GM19397 (cell line): Measurements from ENCODE around the gene SLC12A7.
"Not testable (repeated sequence)": the region's sequence is repeated elsewhere in the genome, so short reads cannot be mapped to it uniquely, and the experiment has no call there.

ENCODE experiments used
- ATAC-seq: cut with Tn5 transposase; IDR thresholded peaks from one replicate; pipeline ENCODE4 v1.9.1; 2021; ENCODE audit warnings: mild to moderate bottlenecking, moderate library complexity; ENCODE audit not compliant: unreplicated experiment

The SLC12A7 gene

DNA sequence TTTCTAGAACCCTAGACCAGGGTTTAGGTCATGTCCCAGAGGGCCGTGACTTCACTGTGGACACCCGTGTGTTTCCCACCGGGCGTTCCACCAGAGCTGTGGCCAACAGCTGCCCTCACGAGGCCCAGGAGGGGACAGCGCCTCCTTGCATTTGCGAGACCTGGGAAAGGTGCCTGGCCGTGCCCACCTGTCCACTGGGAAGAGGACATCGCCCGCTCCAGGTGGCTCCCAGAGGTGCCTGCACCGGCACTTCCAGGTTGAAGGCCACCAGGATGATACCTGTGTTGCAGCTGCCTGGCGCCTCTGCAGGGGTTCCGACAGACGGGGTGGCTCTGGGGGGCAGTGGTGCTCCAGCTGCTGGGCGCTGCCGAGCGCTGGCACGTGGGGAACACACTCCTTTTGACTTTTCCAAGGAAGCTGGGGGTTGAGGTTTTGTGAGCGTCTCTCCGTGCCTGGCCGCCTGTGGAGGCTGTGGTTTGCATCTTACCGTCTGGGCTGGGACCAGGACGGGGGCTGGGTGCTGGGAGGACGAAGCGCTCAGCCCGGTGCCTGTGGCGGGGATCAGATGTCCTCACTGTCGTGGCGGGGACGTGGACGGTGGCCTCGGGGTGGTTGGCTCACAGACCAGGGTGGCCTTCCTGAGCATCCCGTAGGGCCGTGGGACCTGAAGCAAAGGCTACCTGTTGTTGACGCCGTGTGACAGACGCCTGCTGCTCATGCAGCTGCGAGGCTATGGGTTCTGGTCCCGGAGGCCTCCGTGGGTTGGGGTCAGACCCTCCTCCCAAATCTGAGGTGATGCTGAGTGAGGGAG lies 84.0 kb downstream of the SLC12A7 start:
- no peak for ATAC-seq

DNA sequence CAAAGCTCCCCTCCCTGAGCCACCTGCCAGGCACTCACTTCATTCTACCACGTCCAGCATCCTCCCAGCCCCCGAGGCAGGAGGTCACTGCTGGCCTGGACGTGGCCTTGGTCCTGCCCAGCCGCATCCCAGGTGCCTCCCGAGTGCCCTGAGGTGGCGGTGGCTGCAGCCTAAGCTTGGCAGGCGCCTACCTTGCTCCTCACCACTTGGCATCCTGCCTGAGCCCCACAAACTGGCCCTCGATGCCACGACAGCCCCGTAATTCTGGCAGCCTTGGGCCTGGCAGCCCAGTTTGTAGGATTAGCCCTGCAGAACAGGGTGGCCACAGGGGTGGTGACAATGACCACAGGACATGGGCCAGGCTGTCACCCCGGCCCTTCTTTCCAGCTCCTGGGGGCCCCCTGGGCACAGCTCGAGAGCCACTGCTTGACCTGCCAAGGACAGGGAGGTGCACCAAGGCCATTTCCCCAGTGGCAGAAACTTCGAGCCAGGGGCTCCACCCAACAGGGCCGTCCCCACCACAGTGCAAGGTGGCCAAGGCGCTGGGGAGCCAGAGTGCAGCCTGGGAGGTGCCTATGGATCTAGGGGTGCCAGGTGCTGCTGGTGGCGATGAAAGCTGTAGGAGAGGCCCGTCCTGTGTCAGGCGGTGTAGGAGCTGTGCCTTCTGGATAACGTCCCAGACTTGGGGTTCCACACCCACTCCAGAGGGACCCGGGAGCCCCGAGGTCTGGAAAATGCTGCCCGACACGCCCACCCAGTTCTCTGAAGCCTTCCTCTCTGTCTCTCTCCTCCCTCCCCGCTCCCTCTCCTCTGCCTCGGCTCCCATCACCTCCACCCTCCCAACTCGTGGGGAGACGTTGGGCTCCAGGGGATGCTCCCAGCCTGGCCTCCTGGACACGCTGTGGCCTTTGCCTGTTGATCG lies 84.9 kb downstream of the SLC12A7 start:
- ATAC-seq, result no peak

DNA sequence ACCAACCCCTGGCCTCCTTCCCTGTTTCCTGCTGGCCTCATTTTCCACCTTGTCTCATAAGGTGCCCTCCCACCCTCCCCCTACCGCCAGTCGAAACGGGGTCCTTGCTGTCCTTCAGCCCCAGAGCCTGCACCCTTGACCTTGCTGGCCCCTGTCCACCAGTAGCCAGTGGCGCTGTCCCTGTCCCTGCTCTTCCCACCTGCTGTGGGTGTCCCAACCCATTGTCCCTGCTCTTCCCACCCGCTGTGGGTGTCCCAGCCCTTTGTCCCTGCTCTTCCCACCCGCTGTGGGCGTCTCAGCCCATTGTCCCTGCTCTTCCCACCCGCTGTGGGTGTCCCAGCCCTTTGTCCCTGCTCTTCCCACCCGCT lies 89.9 kb downstream of the SLC12A7 start:
- ATAC-seq, result not testable (repeated sequence)

DNA sequence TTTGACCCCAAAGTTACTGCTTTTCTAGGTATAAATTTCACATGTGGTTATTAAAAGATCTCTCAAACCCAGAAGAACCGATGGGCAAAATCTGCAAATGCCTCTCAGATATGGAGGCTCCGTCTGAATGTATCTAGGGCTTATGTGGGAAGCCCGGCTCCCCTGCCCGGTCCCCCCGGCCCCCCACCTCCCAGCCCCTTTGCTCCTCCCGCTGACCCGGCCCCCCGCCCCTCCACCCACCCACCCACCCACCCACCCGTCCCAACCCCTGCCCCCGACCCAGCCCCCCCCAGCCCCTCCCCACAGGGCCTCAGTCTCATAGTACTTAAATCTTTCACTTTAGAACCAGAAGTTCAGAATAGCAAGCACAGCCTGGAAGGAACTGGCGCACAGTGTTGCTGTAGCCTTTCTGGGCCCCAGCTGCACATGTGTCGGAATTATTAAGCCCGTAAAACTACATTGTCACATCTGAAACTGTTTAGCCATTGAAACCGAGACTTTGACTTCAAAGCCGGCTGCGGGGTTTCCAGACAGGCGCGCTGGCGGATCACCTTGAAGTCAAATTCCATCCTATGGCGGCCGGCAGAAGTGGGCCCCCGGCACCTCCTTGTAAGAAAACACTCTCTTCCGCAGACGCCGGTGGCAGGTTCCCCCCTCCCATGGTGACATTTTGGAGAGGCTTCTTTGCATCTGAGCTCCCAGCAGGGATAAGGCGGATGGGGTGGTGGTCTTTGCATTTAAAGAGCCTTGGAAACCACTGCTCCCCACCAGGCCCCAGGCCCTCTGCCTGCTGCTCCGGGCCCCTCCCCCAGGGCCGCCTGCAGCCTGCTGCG lies 90.5 kb downstream of the SLC12A7 start:
- ATAC-seq, result no peak

DNA sequence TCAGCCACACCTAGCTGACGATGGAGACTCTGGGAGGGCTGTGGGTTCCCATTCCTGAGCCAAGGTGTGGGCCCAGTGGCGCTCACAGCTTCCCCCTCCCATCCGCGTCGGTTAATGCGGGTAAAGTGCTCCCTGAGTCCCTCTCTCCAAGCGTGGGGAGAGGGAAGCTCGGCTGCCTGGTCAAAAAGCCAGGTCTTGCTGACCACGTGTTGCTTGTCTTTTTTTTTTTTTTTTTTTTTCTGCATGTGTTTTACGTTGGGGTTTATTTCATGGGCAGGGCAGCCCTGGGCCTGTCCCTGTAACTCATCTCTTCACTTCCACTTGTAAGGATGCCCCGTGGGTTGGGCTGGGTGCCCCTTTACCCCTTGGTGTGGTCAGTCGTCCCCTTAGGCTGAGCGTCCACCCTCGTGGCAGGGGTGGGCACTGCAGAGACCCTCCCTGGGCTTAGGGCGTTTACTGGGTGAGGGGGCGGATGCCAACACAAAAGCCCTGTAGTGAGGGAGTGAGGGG lies 91.4 kb downstream of the SLC12A7 start:
- ATAC-seq, result no peak

DNA sequence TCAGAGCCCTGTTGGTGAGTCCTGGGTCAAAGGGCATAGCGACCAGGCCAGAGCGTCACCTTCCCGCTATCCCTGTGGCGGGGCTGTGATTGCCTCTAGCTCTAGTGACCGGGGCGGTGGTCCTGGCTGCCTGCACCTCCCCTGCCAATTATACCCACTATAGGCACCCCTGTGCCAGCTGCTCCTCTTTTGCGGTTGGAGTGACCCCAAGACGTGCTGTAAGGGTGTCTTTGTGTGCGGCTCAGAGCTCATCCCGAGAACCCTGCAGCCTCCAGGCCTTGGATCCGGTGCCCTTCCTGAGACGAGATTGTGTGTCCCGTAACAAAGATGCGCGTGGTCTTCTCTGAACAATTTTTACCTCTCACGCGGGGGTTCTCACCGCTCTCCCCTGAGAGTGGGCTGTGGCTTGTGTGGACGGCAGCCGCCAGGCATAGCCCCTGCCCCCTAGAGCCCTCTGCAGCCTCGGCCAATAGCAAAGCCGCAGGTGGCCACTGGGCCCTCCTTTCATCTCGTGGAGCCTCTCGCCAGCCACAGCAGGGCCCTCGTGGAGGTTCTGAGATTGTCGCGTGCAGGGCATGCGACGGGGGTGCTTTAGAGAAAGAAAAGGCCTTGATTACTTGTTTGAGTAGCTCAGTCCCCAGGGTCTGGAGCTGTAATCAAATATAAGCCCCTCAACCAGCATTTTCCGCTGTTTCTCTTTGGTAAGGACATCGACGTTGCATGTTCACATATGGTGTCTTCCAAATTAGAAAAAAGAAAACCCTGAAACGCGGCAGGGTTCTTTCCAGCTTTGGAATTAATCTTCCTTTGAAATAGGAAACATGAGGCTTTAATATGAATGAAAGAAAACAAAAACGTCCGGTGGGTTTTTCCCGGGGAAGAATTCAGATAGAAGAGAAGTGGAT lies 92.6 kb downstream of the SLC12A7 start:
- ATAC-seq, result no peak

DNA sequence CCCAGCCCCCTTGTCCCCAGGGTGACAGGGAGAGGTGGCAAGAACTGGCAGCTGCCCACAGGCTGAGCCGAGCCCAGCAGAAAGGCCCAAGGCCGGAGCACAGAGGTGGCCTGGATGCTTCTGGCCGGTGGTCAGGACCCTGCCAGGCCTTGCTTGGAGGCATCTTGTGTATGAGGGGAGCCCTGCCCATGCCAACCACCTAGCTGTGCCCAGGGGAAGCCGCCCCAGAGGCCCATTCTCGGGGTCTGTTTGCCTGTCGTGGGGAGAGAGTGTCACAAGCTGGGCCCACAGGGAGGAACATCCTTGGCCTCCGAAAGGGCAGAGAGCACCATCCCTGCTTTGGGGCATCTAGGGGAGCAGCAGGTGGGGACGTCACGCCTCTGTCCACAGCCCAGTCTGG lies 93.3 kb downstream of the SLC12A7 start:
- no peak for ATAC-seq

DNA sequence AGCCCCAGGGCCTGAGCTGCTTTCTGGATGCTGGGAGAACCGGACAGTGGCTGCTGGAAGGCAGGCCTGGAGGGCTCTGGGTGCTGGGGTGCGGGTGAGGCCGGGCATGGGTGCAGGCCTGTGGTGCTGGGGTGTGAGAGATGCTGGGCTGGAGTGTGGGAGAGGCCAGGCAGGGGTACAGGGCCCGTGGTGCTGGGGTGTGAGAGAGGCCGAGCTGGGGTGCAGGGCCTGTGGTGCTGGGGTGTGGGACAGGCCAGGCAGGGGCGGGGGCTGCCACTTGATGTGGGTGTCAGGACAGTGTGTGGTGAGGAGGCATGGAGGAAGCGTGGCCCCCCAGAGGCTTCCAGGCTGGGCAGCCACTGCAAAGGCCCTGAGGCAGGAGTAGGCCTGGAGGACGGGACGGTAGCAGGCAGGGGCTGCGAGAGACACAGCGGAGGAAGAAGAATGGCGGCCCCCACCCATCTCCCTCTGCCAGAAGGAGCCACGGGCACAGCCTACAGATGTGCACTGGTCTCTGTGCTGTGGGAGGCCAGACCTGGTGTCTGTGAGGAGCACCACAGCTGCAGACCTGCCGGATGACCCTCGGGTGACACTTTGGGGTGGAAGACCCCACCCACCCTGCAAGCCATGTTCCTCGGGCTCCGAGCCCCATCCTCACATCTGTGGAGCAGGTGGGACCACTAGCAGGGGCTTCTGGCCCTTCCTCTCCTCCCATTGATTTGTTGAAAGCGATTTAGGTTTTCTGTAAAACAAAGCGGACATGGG lies 94.0 kb downstream of the SLC12A7 start:
- ATAC-seq, result no peak

DNA sequence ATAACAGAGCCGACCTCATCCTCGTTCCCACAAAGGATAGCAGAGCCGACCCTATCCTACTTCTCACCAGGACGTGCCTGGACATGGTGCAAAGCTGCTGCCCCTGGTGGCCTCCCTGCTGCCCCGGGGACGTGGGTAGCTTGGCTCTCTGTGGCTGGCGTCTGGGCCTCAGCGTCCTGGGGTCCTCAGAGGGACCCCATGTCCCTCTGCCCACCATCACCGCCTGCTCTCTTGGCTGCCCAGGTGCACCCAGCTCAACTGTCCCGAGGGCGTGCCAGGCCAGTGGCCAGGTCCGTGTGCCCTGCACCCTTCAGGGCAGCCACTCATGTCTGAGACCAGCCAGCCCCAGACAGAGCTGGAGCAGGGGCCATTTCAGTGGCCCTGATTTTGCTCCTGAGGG lies 94.8 kb downstream of the SLC12A7 start:
- no peak for ATAC-seq

DNA sequence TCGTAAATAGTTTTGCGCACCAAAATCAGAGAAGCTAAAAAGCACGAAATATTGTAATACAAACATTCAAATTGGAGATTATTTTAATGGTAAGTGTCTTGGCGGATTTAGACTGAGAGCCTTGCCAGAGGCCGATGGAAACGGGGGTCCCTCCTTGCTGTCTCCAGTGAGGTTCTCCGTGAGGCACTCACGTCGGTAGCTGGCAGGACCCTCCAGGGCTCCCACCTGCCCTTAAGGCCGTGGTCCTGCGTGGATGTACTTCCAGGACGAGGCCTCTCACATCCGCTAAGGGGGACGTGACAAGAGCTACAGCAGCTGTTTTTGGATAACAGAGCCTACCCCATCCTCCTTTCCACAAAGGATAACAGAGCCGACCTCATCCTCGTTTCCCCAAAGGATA lies 95.4 kb downstream of the SLC12A7 start:
- ATAC-seq, result no peak

DNA sequence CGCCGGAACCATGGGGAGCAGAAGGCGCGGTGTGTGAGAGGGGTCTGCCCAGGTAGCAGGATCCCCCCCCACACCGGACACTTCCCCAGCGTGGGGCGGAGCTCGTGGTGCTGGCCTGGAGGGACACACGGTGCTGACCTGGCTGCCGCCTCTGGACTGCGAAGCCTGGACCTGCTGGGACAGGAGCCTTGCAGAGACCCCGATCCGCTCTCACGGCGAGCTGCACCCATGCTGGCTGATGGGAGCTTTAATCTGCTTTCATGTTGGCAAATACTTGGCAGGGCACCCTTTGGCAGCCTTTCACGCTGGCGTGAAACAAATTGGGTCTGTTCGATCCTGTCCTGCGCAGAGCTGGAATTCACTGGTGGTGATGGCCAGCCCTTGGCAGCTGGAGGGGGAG lies 95.8 kb downstream of the SLC12A7 start:
- no peak for ATAC-seq

DNA sequence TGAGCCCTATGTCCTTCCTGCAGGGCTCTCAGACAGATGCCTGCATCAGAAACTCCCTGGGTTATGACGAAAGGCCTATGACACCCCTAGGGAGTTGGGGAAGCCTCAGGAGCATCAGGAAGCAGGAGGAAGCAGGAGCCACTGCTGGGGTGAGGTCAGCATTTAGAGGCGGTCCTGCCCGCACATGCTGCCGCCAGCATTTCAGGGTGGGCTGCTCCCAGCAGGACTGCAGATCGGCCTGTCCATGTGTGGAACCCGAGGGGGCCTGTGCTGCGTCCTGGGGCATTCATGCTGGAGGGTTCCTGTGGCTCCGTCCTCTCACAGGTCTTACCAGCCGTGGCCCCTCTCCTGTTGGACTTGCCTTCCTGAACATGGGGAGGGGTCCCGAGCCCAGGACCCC lies 96.4 kb downstream of the SLC12A7 start:
- ATAC-seq, result no peak

DNA sequence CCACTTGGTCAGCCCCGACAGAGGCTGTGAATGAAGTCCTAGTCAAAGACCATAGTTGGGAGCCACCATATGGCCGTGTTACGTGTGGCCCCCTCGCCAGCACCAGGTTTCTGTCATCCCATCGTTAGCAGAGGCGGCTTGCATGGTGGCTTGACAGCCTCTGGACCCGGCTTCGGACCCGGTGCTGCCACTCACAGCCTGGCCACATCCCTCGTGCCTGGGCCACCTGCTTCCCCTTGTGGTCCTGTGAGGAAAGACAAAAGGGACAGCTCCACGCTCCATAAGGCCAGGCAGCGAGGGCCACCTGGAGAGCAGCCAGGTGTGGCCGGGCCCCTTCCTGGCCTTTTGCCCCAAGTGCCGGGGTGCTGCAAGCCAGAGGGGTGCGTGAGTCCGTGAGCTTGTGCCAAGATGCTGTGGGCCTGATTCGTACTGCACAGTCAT lies 97.1 kb downstream of the SLC12A7 start:
- no peak for ATAC-seq

DNA sequence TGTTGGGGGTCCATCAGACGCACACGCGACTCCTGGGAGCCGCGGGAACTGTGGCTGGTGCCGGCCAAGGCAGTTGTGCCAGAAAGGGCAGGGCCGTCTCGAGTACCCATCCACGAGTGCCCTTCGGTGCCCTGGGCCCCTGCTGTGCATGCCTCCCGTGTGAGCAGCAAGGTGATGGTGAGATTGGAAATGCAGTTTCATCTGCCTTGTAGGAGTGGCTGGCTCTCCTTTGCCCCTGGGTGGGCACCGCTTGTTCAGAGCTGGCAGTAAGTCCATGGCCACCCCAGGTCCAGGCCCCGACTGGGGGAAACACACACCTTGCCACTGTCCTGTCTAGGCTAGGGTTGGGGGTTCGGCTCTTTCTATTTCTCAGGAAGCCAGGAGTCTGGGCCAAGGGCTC lies 97.5 kb downstream of the SLC12A7 start:
- ATAC-seq, result no peak

DNA sequence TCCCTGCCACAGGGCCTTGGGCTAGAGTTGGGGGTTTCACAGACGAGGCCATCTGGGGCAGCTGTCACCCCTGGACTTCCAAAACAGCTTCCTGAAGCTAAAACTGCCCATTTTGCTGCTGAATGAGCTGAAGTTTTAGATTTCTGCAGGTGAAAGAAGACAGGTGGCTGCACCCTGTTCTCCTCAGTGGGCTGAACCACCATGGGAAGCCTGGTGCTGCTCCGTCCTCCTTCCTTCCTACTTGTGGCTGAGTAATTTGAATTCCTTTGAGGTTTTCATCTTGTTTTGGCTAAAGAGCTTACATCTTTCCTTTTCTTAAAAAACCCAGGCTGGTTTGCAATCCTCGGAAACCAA lies 97.9 kb downstream of the SLC12A7 start:
- no peak for ATAC-seq

DNA sequence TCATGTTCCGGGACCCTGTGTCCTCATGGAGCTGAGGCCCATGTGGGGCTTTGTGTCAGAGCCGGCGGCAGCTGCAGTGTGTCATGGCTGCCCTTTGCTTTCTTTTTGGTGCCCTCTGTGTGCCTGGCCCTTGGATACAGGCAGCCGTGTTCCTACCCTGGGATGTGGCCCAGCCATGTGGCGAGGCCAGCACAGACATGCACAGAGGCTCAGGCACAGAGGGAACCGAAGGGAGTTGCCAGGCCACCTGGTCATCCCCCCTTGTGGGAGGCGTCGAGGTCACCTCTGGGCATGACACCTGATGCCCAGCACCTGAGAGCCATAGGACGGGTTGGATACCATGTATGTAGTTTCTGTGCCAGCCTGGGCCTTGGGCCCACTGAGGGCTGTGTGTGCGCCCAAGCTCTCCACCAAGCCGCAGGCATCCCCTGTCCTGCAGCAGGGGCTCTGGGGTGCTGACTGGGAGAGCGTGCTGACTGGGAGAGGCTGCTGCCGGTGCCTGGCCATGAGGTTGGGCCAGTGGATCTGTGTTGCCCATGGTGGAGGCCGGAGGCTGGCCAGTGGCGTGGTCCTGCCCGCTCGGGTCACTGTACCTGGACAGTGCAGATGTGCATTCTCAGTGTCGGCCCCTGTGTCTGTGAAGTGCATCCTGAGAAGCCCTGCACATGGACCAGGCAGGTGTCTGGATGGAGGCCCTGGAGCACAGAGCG lies 98.5 kb downstream of the SLC12A7 start:
- ATAC-seq, result no peak

DNA sequence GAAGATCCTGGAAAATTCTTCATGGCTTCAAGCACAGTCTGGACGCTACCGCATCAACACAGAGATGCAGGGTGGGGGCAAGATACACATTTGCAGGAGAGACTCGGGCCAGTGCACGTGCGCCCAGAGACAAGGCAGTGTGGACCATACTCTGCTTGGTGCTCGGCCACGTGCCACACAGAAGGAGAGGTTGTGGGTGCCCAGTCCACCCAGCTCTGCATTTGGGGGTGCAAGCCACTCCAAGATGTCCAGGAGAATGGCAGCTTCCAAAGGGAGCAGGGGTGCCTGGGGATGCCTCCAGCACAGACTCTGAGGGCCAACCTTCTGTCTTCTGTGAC lies 99.0 kb downstream of the SLC12A7 start:
- no peak for ATAC-seq

DNA sequence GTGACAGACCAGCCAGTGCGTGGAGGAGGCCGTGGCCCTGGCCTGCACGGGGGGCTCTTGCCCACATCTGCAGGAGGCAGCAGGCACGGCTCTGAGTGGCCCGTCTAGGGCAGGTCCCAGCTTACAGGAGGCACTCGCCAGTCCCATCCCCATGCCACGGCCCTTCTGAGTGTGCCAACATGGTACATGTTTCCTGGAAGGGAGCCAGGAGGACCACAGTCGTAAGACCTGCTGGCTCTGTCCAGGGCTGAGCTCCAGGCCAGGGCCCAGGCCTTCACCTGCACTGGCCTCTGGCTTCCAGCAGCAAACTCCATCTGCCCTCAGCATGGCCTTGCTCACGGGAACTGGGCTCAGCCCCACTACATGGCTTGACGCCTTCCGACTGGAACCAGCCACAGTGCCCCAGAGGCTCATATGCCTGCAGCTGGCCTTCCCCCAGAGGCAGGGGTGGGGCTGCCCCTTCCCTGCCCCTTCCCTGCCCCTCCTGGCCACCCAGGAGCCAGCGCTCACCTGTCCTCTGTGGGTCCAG lies 99.5 kb downstream of the SLC12A7 start:
- no peak for ATAC-seq
